ENCODE measurements around the gene BTRC. TPM values are rescaled to one million over a fixed set of nuclear protein-coding genes. Genes with fewer than 3 reads are reported as not detected.

BTRC gene
- total and polyA plus RNA-seq, 2 donors from 2014 or later = 6.7 to 18.0 TPM

DNA sequence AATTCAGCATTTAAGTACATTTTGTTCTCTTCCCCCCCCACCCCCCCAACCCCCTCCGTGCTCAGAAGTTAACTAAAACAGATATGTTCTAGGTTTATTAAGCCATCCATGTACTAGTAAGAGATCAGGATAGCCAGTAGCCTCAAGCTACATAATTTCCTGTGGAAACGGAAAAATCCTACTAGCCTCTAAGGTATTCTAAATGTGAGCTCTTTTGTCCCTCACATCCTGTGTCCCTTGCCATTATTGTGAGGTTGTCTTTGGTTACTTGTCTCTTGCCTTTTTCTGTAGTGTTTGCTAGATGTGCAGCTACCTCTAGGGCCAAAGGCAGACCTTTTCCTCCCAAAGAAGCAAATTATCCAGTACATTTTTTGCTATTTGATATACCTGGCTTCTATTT is 92.1 kb downstream of the BTRC start:
- DNase-seq (no peak), FAIRE-seq (no peak)
- no peaks in the 10 kb centered on the region for H3K27me3 ChIP-seq (ENCODE audit: control insufficient read depth, insufficient read depth, low read length)
- no peak overlapping the region for H3K27ac ChIP-seq (ENCODE audit: low read depth in 2 of 2, low read length in 2 of 2)
- H3K4me3 ChIP-seq (ENCODE audit: low read length in 3 of 3) = no peak overlapping the region
- intact Hi-C loops (cut with DNase I) = no loop called here
- H3K9me3 ChIP-seq (ENCODE audit: control insufficient read depth in 2 of 3, insufficient read depth in 1 of 3, low read length in 3 of 3) = no peaks in the 10 kb centered on the region
- no peaks in the 10 kb centered on the region for H3K36me3 ChIP-seq (ENCODE audit: control insufficient read depth in 2 of 3, insufficient read depth in 3 of 3, low read length in 3 of 3)
- H3K4me1 ChIP-seq (ENCODE audit: control insufficient read depth in 2 of 3, insufficient read depth in 2 of 3, low read depth in 1 of 3, low read length in 3 of 3) = peaks cover 0 to 2% (median 0%) of the 10 kb centered on the region in 3 donors
- TF ChIP-seq, protein P1, sequence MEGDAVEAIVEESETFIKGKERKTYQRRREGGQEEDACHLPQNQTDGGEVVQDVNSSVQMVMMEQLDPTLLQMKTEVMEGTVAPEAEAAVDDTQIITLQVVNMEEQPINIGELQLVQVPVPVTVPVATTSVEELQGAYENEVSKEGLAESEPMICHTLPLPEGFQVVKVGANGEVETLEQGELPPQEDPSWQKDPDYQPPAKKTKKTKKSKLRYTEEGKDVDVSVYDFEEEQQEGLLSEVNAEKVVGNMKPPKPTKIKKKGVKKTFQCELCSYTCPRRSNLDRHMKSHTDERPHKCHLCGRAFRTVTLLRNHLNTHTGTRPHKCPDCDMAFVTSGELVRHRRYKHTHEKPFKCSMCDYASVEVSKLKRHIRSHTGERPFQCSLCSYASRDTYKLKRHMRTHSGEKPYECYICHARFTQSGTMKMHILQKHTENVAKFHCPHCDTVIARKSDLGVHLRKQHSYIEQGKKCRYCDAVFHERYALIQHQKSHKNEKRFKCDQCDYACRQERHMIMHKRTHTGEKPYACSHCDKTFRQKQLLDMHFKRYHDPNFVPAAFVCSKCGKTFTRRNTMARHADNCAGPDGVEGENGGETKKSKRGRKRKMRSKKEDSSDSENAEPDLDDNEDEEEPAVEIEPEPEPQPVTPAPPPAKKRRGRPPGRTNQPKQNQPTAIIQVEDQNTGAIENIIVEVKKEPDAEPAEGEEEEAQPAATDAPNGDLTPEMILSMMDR (IDR thresholded peaks at IDR 0.05; ENCODE audit: borderline replicate concordance, extremely low read depth, insufficient read depth) = no peak
- no peak overlapping the region for H3K9ac ChIP-seq (ENCODE audit: low read length in 3 of 3)

DNA sequence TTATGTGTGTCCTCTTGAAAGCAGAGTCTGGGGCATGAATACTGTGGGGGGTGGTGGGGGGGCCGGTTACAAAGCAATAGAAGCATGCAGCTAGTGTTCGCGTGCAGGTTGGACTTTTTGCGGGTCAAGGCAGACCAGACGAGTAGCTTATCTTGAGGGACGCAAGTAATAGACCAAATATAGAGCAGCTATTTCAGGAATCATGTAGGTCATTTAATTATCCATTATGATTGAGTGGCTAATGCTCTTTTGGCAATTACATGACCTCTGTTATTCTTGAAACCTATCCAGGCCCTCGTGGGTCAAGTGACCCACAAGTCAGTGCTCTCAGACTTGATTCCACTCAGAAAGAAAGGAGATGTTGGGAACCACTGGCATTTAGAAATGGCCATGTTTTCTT is 93.0 kb downstream of the BTRC start:
- no peak overlapping the region for H3K9ac ChIP-seq (ENCODE audit: low read length in 3 of 3)
- FAIRE-seq (no peak), DNase-seq (no peak)
- H3K27ac ChIP-seq (ENCODE audit: low read depth in 2 of 2, low read length in 2 of 2) = no peak overlapping the region
- intact Hi-C loops (cut with DNase I) = no loop called here
- H3K4me3 ChIP-seq (ENCODE audit: low read length in 3 of 3) = no peak overlapping the region
- peaks cover 0 to 2% (median 0%) of the 10 kb centered on the region in 3 donors for H3K4me1 ChIP-seq (ENCODE audit: control insufficient read depth in 2 of 3, insufficient read depth in 2 of 3, low read depth in 1 of 3, low read length in 3 of 3)
- H3K27me3 ChIP-seq (ENCODE audit: control insufficient read depth, insufficient read depth, low read length) = no peaks in the 10 kb centered on the region
- H3K9me3 ChIP-seq (ENCODE audit: control insufficient read depth in 2 of 3, insufficient read depth in 1 of 3, low read length in 3 of 3) = no peaks in the 10 kb centered on the region
- TF ChIP-seq, protein P1 (IDR thresholded peaks at IDR 0.05; ENCODE audit: borderline replicate concordance, extremely low read depth, insufficient read depth) = no peak
- no peaks in the 10 kb centered on the region for H3K36me3 ChIP-seq (ENCODE audit: control insufficient read depth in 2 of 3, insufficient read depth in 3 of 3, low read length in 3 of 3)

DNA sequence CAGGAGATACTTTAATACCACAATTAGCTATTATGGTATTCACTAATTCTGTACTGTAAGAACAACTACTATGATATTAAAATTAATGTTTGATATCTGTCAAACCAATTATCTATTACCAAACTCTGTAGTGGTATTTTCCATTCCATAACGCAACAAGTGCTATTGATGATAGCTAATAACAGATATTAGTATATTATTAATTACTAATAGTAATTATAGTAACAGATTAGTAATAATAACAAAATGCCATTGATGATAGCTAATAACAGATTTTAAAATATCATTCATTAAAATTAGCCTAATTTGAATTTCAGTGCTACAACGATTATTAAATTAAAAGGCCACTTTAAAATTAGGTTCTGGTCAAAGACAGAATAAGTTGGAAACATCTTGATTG is 93.5 kb downstream of the BTRC start:
- no peak for FAIRE-seq
- Histone ChIP-seq H3K36me3 (ENCODE audit: control insufficient read depth in 2 of 3, insufficient read depth in 3 of 3, low read length in 3 of 3) (no peaks in the 10 kb centered on the region), H3K27me3 (ENCODE audit: control insufficient read depth, insufficient read depth, low read length) (no peaks in the 10 kb centered on the region), H3K9ac (ENCODE audit: low read length in 3 of 3) (no peak overlapping the region), H3K4me1 (ENCODE audit: control insufficient read depth in 2 of 3, insufficient read depth in 2 of 3, low read depth in 1 of 3, low read length in 3 of 3) (no peaks in the 10 kb centered on the region), H3K4me3 (ENCODE audit: low read length in 3 of 3) (no peak overlapping the region), H3K27ac (ENCODE audit: low read depth in 2 of 2, low read length in 2 of 2) (no peak overlapping the region), H3K9me3 (ENCODE audit: control insufficient read depth in 2 of 3, insufficient read depth in 1 of 3, low read length in 3 of 3) (no peaks in the 10 kb centered on the region)
- intact Hi-C loops (cut with DNase I) = no loop called here
- no peak for DNase-seq
- TF ChIP-seq, protein P1 (IDR thresholded peaks at IDR 0.05; ENCODE audit: borderline replicate concordance, extremely low read depth, insufficient read depth) = no peak

All from kidney (tissue), 14 donors.